Breast epithelium (tissue), 4 donors: ENCODE results near the gene PCDHGA11. TPM values are rescaled to one million over a fixed set of nuclear protein-coding genes. Genes with fewer than 3 reads are reported as not detected.
"Not testable (repeated sequence)": the region's sequence is repeated elsewhere in the genome, so short reads cannot be mapped to it uniquely, and the experiment has no call there.

Experiments
- DNase-seq, 2 donors: peaks; one replicate each; pipeline ENCODE4 v3.0.0-alpha.2; 2019; ENCODE audit warnings: low spot score in 2 of 2
- H3K27ac ChIP-seq, 2 donors: fragments of 200-600 bp; sonication (generic) in 1 of 2; one replicate each; pipeline ENCODE4 v1.5.1; 2016 to 2019; ENCODE audit warnings: mild to moderate bottlenecking in 1 of 2
- H3K27me3 ChIP-seq, 2 donors: fragments of 200-600 bp; sonication (generic) in 1 of 2; one replicate each; pipeline versions ENCODE4 v1.5.1 to v1.6.0; 2017 to 2019; ENCODE audit warnings: control low read depth in 1 of 2, mild to moderate bottlenecking in 1 of 2
- H3K36me3 ChIP-seq: fragments of 200-600 bp; one replicate; pipeline ENCODE4 v1.5.1; 2019
- H3K4me1 ChIP-seq, 2 donors: fragments of 200-600 bp; sonication (generic); one replicate each; pipeline ENCODE4 v1.5.1; 2016 to 2019; ENCODE audit warnings: control low read depth in 1 of 2
- H3K4me3 ChIP-seq, 3 donors: fragments of 200-600 bp; sonication (generic); 1 replicate in 2 of 3; 2 replicates in 1 of 3; pipeline ENCODE4 v1.5.1; 2016 to 2019; ENCODE audit warnings: mild to moderate bottlenecking in 3 of 3, moderate library complexity in 2 of 3
- H3K9me3 ChIP-seq, 2 donors: fragments of 200-600 bp; sonication (generic) in 1 of 2; one replicate each; pipeline ENCODE4 v1.5.1; 2016 to 2019; ENCODE audit warnings: control low read depth in 1 of 2
- POLR2A ChIP-seq: fragments of 450-650 bp; IDR thresholded peaks from one replicate; pipeline ENCODE4 v1.6.1; 2016; ENCODE audit warnings: antibody characterized with exemption, mild to moderate bottlenecking, moderate library complexity
- POLR2AphosphoS5 ChIP-seq, 3 donors: sonication (generic); formaldehyde crosslinking; IDR thresholded peaks; one replicate each; pipeline ENCODE4 v1.6.1; 2017; ENCODE audit warnings: antibody characterized with exemption in 3 of 3
- intact Hi-C: fragments of 100-400 bp; cut with DNase I; formaldehyde crosslinking; loops from one replicate; pipeline ENCODE4 v1.15.1; 2023; ENCODE audit warnings: low total_unique reads
- total RNA-seq, 3 donors: library from RNA; depleted of rRNA; stranded (reverse); fragments of >200 nt; gene quantifications; one replicate each; pipeline ENCODE4 v1.1.0, GENCODE V29; 2016
- TF ChIP-seq, protein P1 (sequence below), 3 donors: fragments of 450-650 bp; IDR thresholded peaks; one replicate each; pipeline ENCODE4 v1.5.1; 2016 to 2017; ENCODE audit warnings: antibody characterized with exemption in 3 of 3, mild to moderate bottlenecking in 3 of 3, moderate library complexity in 3 of 3

Gene PCDHGA11
- total RNA-seq, 3 donors from 2014 or later, result 5.0 to 9.8 (median 9.7) TPM

DNA sequence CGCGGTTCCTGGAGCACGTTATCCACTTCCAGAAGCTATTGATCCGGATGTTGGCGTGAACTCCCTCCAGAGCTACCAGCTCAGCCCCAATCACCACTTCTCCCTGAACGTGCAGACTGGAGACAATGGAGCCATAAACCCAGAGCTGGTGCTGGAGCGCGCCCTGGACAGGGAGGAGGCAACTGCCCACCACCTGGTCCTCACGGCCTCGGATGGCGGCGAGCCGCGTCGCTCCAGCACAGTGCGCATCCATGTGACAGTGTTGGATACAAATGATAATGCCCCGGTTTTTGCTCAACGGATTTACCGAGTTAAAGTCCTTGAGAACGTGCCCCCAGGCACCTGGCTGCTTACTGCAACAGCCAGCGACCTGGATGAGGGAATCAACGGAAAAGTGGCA lies 17.5 kb upstream of the PCDHGA11 start:
- no peak for DNase-seq
- peaks cover 79 to 100% of the 10 kb centered on the region in 2 donors for H3K9me3 ChIP-seq
- H3K4me3 ChIP-seq, result peak overlapping the region; percentile 27 to 57 (median 35)

DNA sequence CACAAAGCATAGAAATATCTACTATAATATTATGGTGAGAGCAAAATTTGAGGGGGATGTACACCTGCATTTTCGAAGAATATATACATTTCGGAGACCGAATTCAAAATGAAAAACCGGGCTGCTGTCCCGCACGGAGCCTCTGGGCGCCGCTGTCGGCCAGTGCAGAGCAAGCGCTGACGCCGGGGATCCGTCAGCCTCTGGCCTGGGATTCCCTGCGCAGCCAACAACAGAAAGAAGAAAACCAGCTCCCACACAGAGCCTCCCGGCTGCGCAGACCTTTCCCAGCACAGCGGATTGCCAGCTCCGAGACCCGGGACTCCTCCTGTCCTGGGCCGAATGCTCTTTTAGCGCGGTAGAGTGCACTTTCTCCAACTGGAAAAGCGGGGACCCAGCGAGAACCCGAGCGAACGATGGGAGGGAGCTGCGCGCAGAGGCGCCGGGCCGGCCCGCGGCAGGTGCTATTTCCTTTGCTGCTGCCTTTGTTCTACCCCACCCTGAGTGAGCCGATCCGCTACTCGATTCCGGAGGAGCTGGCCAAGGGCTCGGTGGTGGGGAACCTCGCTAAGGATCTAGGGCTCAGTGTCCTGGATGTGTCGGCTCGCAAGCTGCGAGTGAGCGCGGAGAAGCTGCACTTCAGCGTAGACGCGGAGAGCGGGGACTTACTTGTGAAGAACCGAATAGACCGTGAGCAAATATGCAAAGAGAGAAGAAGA lies 12.9 kb upstream of the PCDHGA11 start, which contains the start of gene PCDHGB6:
Gene PCDHGB6, plus strand, starts transcription at position 232 of the 716 bp plus-strand sequence. Its CDS starts 182 bp downstream, at position 414.
- H3K4me1 ChIP-seq, DNase-seq, H3K36me3 ChIP-seq, intact Hi-C loops, H3K27me3 ChIP-seq, H3K27ac ChIP-seq: not testable (repeated sequence)
- TF ChIP-seq, protein P1, sequence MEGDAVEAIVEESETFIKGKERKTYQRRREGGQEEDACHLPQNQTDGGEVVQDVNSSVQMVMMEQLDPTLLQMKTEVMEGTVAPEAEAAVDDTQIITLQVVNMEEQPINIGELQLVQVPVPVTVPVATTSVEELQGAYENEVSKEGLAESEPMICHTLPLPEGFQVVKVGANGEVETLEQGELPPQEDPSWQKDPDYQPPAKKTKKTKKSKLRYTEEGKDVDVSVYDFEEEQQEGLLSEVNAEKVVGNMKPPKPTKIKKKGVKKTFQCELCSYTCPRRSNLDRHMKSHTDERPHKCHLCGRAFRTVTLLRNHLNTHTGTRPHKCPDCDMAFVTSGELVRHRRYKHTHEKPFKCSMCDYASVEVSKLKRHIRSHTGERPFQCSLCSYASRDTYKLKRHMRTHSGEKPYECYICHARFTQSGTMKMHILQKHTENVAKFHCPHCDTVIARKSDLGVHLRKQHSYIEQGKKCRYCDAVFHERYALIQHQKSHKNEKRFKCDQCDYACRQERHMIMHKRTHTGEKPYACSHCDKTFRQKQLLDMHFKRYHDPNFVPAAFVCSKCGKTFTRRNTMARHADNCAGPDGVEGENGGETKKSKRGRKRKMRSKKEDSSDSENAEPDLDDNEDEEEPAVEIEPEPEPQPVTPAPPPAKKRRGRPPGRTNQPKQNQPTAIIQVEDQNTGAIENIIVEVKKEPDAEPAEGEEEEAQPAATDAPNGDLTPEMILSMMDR (IDR thresholded peaks at IDR 0.05), result peak in 2 of 3 donors; percentile 20 to 29
- Histone ChIP-seq H3K4me3 (peak within 1 kb of the TSS; percentile 20 to 58 (median 23)), H3K9me3 (peaks cover 79 to 100% of the 10 kb centered on the region in 2 donors)

More for the DNA sequence above, 17.5 kb upstream of the PCDHGA11 start:
- intact Hi-C loops, result loop anchor here (5.0 kb wide), 1 partner anchor 124 kb away; no protein-coding TSS in a partner anchor
- Histone ChIP-seq H3K36me3 (no peaks in the 10 kb centered on the region), H3K4me1 (no peaks in the 10 kb centered on the region), H3K27ac (no peak overlapping the region), H3K27me3 (no peaks in the 10 kb centered on the region)
- no peak for TF ChIP-seq POLR2AphosphoS5 (IDR thresholded peaks at IDR 0.05)
- TF ChIP-seq, protein P1 (IDR thresholded peaks at IDR 0.05), result no peak
- no peak for TF ChIP-seq POLR2A

DNA sequence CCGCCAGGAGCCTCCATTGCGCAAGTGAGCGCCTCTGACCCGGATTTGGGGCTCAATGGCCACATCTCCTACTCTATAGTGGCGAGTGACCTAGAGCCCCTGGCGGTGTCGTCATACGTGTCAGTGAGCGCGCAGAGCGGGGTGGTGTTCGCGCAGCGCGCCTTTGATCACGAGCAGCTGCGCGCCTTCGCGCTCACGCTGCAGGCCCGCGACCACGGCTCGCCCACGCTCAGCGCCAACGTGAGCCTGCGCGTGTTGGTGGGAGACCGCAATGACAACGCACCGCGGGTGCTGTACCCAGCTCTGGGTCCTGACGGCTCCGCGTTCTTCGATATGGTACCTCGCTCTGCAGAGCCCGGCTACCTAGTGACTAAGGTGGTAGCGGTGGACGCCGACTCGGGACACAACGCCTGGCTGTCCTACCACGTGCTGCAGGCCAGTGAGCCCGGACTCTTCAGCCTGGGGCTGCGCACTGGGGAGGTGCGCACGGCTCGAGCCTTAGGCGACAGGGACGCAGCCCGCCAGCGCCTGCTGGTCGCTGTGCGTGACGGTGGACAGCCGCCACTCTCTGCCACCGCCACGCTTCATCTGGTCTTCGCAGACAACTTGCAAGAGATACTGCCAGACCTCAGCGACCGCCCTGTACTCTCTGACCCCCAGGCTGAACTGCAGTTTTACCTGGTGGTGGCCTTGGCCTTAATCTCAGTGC lies 11.1 kb upstream of the PCDHGA11 start:
- Histone ChIP-seq H3K27ac (no peak overlapping the region), H3K27me3 (no peaks in the 10 kb centered on the region), H3K4me3 (peak overlapping the region in 1 of 3 donors; percentile 3), H3K4me1 (no peaks in the 10 kb centered on the region), H3K36me3 (no peaks in the 10 kb centered on the region), H3K9me3 (peaks cover 79 to 100% of the 10 kb centered on the region in 2 donors)
- TF ChIP-seq POLR2A (no peak), POLR2AphosphoS5 (IDR thresholded peaks at IDR 0.05) (no peak)
- TF ChIP-seq, protein P1 (IDR thresholded peaks at IDR 0.05), result no peak
- DNase-seq, result no peak
- intact Hi-C loops, result loop anchor here (1.0 kb wide), 1 partner anchor 9 kb away; no protein-coding TSS in a partner anchor

DNA sequence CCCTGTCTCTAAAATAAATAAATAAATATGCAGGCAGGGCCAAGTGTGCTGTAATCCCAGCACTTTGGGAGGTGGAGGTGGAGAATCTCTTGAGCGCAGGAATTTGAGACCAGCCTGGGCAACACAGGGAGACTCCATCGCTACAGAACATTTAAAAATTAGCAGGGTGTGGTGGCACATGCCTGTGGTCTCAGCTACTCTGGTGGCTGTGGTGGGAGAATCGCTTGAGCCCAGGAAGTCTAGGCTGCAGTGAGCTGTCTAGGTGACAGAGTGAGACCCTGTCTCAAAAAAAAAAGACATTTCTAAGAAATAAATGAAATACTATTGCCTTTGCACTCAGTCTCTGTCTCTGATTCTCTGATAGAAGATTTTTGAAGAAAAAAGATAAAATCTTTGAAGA lies 9.3 kb upstream of the PCDHGA11 start:
- Histone ChIP-seq H3K36me3 (no peaks in the 10 kb centered on the region), H3K9me3 (peaks cover 72 to 99% of the 10 kb centered on the region in 2 donors), H3K4me1 (no peaks in the 10 kb centered on the region), H3K27me3 (no peaks in the 10 kb centered on the region), H3K4me3 (peak overlapping the region in 1 of 3 donors; percentile 18), H3K27ac (no peak overlapping the region)
- intact Hi-C loops, result no loop called here
- DNase-seq, result no peak
- no peak for TF ChIP-seq POLR2AphosphoS5 (IDR thresholded peaks at IDR 0.05)

DNA sequence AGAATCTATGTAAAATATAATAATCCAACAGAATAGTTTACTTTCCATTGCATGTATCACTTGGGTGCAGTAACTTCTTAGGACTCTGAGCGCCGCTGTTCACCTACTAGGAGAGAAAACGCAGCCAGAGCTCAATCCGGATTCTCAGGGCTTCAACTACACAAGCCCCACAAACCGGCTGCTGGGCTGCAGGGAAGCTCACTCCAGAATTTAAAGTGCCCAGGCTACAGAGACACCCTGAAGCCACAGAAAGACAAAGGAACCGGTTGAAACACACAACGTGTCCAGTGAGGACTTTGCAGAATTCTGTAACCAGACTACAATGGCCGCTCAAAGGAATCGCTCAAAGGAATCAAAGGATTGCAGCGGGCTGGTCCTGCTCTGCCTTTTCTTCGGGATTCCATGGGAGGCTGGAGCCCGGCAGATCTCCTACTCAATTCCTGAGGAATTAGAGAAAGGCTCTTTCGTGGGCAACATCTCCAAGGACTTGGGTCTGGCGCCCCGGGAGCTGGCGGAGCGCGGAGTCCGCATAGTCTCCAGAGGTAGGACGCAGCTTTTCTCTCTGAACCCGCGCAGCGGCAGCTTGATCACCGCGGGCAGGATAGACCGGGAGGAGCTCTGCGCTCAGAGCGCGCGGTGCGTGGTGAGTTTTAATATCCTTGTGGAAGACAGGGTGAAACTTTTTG lies 7.9 kb upstream of the PCDHGA11 start, which contains the start of gene PCDHGA10:
Gene PCDHGA10, plus strand, starts transcription at position 134 of the 686 bp plus-strand sequence. Its CDS starts 189 bp downstream, at position 323.
- Histone ChIP-seq H3K4me3 (peak within 1 kb of the TSS; percentile 29 to 59 (median 30)), H3K9me3 (peaks cover 73 to 99% of the 10 kb centered on the region in 2 donors), H3K27ac (no peak within 1 kb of the TSS), H3K4me1 (no peaks in the 10 kb centered on the region), H3K27me3 (no peaks in the 10 kb centered on the region), H3K36me3 (no peaks in the 10 kb centered on the region)
- intact Hi-C loops, result no loop called here
- TF ChIP-seq, protein P1 (IDR thresholded peaks at IDR 0.05), result peak in 1 of 3 donors; percentile 19
- TF ChIP-seq POLR2A, result no peak
- no peak for TF ChIP-seq POLR2AphosphoS5 (IDR thresholded peaks at IDR 0.05)
- DNase-seq, result no peak
